Tibial nerve (tissue), 4 donors: ENCODE measurements around the gene PCSK5. TPM values are rescaled to one million over a fixed set of nuclear protein-coding genes. Genes with fewer than 3 reads are reported as not detected.

ENCODE experiments used
- DNase-seq, 2 donors: peaks; one replicate each; pipeline ENCODE4 v3.0.0-alpha.2; 2019; ENCODE audit warnings: low spot score in 2 of 2
- H3K27ac ChIP-seq, 4 donors: fragments of 200-600 bp; sonication (generic) in 3 of 4; one replicate each; pipeline ENCODE4 v1.5.1; 2017 to 2019; ENCODE audit warnings: mild to moderate bottlenecking in 1 of 4
- H3K27me3 ChIP-seq, 2 donors: fragments of 200-600 bp; sonication (generic) in 1 of 2; one replicate each; pipeline versions ENCODE4 v1.5.1 to v1.6.0; 2017 to 2019
- H3K36me3 ChIP-seq, 3 donors: fragments of 200-600 bp; sonication (generic); one replicate each; pipeline ENCODE4 v1.5.1; 2018 to 2019
- H3K4me1 ChIP-seq, 4 donors: fragments of 200-600 bp; sonication (generic) in 3 of 4; one replicate each; pipeline ENCODE4 v1.5.1; 2017 to 2019
- H3K4me3 ChIP-seq, 4 donors: fragments of 200-600 bp; sonication (generic) in 3 of 4; one replicate each; pipeline ENCODE4 v1.5.1; 2017 to 2019; ENCODE audit warnings: mild to moderate bottlenecking in 1 of 4, moderate library complexity in 1 of 4
- H3K9me3 ChIP-seq, 4 donors: fragments of 200-600 bp; sonication (generic) in 3 of 4; one replicate each; pipeline ENCODE4 v1.5.1; 2017 to 2019
- CTCF ChIP-seq, 5 experiments: fragments of 200-600 bp in 3 of 5; fragments of 450-650 bp in 2 of 5; sonication (generic) in 3 of 5; IDR thresholded peaks; one replicate each; pipeline ENCODE4 v1.5.1; 2016 to 2019; ENCODE audit warnings: antibody characterized with exemption in 5 of 5, mild to moderate bottlenecking in 3 of 5, moderate library complexity in 2 of 5
- EP300 ChIP-seq, 2 donors: sonication (generic); formaldehyde crosslinking; IDR thresholded peaks; one replicate each; pipeline ENCODE4 v1.6.1; 2017; ENCODE audit warnings: antibody characterized with exemption in 2 of 2, mild to moderate bottlenecking in 1 of 2
- POLR2A ChIP-seq, 2 donors: fragments of 450-650 bp; IDR thresholded peaks; one replicate each; pipeline ENCODE4 v1.6.1; 2017; ENCODE audit warnings: antibody characterized with exemption in 2 of 2, mild to moderate bottlenecking in 2 of 2, moderate library complexity in 2 of 2
- WGBS, 2 donors: methylation state at CpG; one replicate each; pipeline ENCODE4 v1.1.5; 2018; 5-methylcytosine and 5-hydroxymethylcytosine counted together
- total RNA-seq, 4 donors: library from RNA; depleted of rRNA; stranded (reverse); fragments of >200 nt; gene quantifications; one replicate each; pipeline ENCODE4 v1.1.0, GENCODE V29; 2016

Gene PCSK5
- total RNA-seq, 4 donors from 2014 or later, result 12.5 to 32.7 (median 23.0) TPM

- Histone ChIP-seq H3K36me3 (peaks cover 0 to 16% (median 0%) of the 10 kb centered on the region in 3 donors), H3K27me3 (no peaks in the 10 kb centered on the region), H3K27ac (no peak overlapping the region), H3K9me3 (no peaks in the 10 kb centered on the region), H3K4me1 (no peaks in the 10 kb centered on the region), H3K4me3 (no peak overlapping the region)
- DNase-seq, result no peak
- TF ChIP-seq EP300 (IDR thresholded peaks at IDR 0.05) (no peak), POLR2A (IDR thresholded peaks at IDR 0.05) (no peak), CTCF (IDR thresholded peaks at IDR 0.05) (no peak)
- 89 to 96% methylated on average over 6 of the region's 6 CpGs for WGBS, 2 donors
These were observed 136.3 kb downstream of the PCSK5 start for GRCh38 chr9:76026796-76027195.

- Histone ChIP-seq H3K9me3 (no peaks in the 10 kb centered on the region), H3K4me3 (no peak overlapping the region), H3K27ac (no peak overlapping the region), H3K4me1 (no peaks in the 10 kb centered on the region), H3K36me3 (peaks cover 0 to 16% (median 0%) of the 10 kb centered on the region in 3 donors), H3K27me3 (no peaks in the 10 kb centered on the region)
- no peak for DNase-seq
- 78 to 87% methylated on average over 5 of the region's 5 CpGs for WGBS, 2 donors
- TF ChIP-seq POLR2A (IDR thresholded peaks at IDR 0.05) (no peak), EP300 (IDR thresholded peaks at IDR 0.05) (no peak), CTCF (IDR thresholded peaks at IDR 0.05) (no peak)
These were observed 136.9 kb downstream of the PCSK5 start for GRCh38 chr9:76027416-76027815.

- Histone ChIP-seq H3K27me3 (no peaks in the 10 kb centered on the region), H3K27ac (no peak overlapping the region), H3K4me1 (no peaks in the 10 kb centered on the region), H3K36me3 (peaks cover 0 to 16% (median 0%) of the 10 kb centered on the region in 3 donors), H3K9me3 (no peaks in the 10 kb centered on the region), H3K4me3 (no peak overlapping the region)
- DNase-seq, result no peak
- WGBS, 2 donors, result 95 to 97% methylated on average over 2 of the region's 2 CpGs
- TF ChIP-seq EP300 (IDR thresholded peaks at IDR 0.05) (no peak), CTCF (IDR thresholded peaks at IDR 0.05) (no peak), POLR2A (IDR thresholded peaks at IDR 0.05) (no peak)
These were observed 137.4 kb downstream of the PCSK5 start for GRCh38 chr9:76027861-76028260.

- no peak for TF ChIP-seq CTCF (IDR thresholded peaks at IDR 0.05)
- TF ChIP-seq POLR2A (IDR thresholded peaks at IDR 0.05), result no peak
- no peak for TF ChIP-seq EP300 (IDR thresholded peaks at IDR 0.05)
These were observed 141.7 kb downstream of the PCSK5 start for GRCh38 chr9:76032038-76032796.

GRCh38 chr9:76032797-76033373 is 142.4 kb downstream of the PCSK5 start:
- DNase-seq, result no peak
- Histone ChIP-seq H3K27me3 (no peaks in the 10 kb centered on the region), H3K9me3 (no peaks in the 10 kb centered on the region), H3K36me3 (peaks cover 0 to 24% (median 0%) of the 10 kb centered on the region in 3 donors), H3K27ac (no peak overlapping the region), H3K4me3 (no peak overlapping the region), H3K4me1 (no peaks in the 10 kb centered on the region)
- TF ChIP-seq POLR2A (IDR thresholded peaks at IDR 0.05) (no peak), CTCF (IDR thresholded peaks at IDR 0.05) (no peak), EP300 (IDR thresholded peaks at IDR 0.05) (no peak)
- WGBS, 2 donors, result 86 to 87% methylated on average over 6 of the region's 6 CpGs

More at GRCh38 chr9:76032038-76032796, 141.7 kb downstream of the PCSK5 start:
- no peak for DNase-seq
- H3K36me3 ChIP-seq, result peaks cover 0 to 20% (median 0%) of the 10 kb centered on the region in 3 donors
- 60 to 71% methylated on average over 6 of the region's 6 CpGs for WGBS, 2 donors
- H3K9me3 ChIP-seq, result no peaks in the 10 kb centered on the region
- H3K27me3 ChIP-seq, result no peaks in the 10 kb centered on the region
- no peaks in the 10 kb centered on the region for H3K4me1 ChIP-seq
- no peak overlapping the region for H3K27ac ChIP-seq
- H3K4me3 ChIP-seq, result no peak overlapping the region
